Midbrain (tissue), 1 donor: ENCODE measurements around the gene UBE2D4.
"Not testable (repeated sequence)": the region's sequence is repeated elsewhere in the genome, so short reads cannot be mapped to it uniquely, and the experiment has no call there.

Experiments
- DNase-seq: peaks from one replicate; lab custom pipeline; 2025; lab: John Stamatoyannopoulos, UW

UBE2D4 gene

DNA sequence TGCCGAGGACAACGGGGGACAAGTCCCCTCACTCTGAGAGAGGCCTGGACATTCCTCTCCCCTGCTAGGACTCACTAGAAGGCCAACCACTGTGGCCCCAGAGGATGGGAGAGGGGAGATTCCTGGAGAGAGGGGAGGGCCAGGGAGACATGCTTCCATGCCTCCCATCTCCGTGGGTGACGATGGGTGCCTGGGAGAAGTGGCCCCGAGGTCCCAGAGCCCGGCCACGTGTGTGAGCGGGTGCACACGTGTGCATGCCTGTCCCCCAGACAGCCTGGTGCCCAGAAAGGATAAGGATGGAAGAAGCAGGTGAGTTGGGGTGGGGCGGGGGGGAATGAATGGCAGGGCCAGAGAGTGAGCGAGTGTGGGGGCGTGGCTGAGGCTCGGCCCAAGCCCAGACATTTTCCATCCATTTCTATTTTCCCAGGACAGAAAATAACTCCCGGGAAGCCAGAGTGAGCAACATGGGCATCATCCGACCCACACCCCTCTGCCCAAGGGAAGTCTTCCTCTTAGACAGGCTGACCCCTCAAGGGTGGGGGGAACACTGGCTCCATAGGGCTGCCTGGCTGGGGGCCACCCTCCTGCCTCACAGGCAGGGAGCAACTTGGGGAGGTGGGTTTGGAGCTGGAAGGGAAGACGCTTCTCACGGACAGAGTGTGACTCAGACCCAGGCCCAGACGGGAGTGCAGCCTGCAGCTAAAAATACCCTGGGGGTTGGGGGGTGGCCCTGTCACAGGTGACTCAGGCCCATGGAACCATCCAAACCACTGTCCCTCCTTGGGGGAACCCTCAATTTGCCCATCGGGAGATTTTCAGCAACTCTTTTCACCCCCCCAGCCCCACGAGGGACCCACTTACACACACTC lies 42.2 kb downstream of the UBE2D4 start:
- DNase-seq: not testable (repeated sequence)

DNA sequence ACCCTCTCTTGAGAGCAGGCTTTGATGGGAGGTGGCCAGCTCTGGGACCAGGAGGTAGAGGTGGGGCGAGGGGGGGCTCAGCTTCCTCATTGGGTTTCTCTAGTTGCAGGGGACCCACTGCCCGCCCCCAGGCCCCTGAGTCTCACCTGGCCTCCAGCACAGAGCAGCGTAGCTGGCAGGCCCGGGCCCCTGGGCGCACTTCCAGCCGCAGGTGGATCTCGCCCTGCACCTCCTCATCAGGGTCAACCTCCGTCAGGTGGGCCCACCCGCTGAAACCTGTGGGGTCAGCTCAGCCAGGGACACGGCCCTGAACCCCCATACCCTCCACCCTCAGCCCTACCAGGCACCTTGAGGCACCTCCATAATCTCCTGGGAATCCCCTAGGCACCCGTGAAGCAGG lies 43.4 kb downstream of the UBE2D4 start:
- DNase-seq: not testable (repeated sequence)

DNA sequence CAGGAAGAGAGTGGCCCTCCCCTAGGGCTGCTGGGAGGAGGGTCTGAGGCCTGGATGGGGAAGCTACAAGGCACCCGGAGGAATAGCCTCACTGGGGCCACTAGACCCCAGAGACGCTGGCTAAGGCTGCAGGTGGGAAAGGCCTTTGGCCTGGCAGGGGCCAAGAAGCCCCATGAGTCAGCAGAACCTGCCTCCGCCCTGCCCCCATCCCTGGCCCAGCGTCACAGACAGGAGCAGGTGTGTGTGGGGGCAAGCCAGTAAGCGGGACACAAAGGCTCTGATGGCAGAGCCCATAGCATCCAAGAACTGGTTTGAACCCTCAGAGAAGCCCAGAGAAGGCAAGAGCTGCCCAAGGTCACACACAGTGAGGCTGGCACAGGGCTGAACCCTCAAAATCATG lies 44.5 kb downstream of the UBE2D4 start:
- DNase-seq: not testable (repeated sequence)

DNA sequence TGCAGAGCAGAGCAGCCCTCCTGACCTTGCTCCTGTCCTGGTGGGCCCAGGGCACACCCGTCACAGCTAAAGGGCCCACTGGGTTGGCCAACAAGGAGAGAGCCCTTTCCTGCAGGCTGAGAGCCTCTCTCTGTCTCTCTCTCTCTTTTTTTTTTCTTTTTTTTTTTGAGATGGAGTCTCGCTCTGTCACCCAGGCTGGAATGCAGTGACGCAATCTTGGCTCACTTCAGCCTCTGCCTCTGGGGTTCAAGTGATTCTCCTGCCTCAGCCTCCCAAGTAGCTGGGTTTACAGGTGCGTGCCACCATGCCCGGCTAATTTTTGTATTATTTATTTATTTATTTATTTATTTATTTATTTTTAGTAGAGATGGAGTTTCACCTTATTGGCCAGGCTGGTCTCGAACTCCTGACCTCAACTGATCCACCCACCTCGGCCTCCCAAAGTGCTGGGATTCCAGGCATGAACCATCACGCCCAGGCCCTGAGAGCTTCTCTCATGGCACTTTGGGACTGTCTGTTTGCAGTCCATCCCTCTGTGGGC lies 47.9 kb downstream of the UBE2D4 start:
- not testable (repeated sequence) for DNase-seq

DNA sequence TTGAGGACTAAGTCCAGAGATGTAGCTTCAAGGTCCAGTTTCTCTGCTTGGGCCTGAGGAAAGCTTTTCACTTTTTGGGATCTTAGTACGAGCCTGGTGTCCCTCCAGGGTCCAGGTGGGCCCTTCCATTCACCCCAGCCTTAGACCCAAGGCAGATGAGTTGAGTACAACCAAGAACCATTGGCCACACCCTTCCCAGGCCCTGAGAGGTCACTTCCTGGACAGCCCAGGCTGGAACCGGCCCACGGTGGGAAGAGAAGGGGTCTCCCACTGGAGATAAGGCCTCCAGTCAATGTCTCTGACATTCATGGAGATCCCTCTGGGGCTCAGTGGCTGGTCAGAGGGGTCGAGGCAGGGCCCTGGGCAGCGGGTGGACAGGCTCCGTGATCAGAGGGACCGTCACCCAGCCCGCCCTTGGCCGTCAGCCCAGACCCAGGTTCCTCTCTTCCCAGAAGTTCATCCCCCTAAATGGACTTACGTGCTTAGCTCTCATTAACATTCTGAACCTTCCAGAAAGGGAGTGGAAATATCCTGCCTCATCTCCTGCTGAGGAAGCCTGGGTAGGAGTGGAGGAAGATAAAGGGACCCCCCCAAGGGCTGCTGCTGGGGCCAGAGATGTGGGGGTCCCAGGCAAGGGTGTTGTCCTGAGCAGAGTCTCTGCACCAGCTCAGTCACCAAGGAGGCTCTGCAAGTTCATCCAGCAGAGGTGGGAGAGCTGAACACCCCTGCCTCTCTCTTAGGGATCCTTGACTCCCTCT lies 48.7 kb downstream of the UBE2D4 start:
- DNase-seq: not testable (repeated sequence)

DNA sequence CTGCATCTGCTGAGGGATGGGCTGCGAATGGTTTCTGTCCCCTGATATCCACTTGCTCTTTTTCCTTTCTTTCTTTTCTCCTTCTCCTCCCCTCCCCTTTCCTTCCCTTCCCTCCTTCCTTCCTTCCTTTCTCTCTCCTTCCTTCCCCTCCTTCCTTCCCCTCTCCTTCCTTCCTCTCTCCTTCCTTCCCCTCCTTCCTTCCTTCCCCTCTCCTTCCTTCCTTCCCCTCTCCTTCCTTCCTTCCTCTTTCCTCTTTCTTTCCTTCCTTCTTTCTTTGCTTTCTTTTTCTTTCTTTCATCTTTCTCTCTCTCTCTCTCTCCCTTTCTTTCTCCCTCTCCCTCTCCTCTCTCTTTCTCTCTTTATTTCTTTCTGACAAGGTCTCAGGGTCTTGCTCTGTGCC lies 51.3 kb downstream of the UBE2D4 start:
- no peak for DNase-seq

DNA sequence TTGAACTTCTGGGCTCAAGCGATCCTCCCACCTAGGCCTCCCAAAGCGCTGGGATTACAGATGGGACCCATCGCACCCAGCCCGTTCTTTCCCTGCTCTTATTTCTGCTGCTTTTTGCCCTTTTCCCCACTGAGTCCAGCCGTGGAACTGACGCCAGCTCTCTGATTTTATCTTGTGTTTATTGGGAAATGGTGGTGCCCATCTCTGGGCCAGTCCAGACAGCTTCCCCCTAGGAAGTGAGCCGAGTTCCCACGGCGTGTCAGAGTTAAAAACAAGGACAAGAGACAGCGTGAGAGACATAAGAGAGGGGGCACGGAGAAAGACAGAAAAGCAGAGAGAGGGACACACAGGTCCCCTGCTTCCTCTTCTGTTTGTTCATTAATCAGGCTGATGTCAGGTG lies 51.9 kb downstream of the UBE2D4 start:
- not testable (repeated sequence) for DNase-seq

DNA sequence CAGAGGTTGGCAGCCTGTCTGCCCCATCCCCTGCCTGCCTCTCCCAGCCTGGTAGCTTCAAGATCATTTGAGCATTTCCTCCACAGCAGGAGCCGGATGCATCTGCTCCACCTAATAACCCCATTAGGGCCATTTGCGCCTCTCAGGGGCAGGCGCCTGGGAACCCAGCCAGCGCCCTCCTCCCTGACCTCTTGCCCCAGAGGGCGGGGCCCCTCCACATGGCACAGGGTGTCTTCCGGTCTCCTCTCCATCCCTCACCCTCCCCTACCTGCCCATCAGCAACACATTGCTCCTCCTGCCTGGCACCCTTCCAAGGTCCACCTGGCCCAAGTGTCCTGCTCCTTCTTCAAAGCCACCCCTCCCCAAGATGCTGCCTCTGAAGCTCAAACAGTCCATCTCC lies 56.6 kb downstream of the UBE2D4 start:
- not testable (repeated sequence) for DNase-seq

DNA sequence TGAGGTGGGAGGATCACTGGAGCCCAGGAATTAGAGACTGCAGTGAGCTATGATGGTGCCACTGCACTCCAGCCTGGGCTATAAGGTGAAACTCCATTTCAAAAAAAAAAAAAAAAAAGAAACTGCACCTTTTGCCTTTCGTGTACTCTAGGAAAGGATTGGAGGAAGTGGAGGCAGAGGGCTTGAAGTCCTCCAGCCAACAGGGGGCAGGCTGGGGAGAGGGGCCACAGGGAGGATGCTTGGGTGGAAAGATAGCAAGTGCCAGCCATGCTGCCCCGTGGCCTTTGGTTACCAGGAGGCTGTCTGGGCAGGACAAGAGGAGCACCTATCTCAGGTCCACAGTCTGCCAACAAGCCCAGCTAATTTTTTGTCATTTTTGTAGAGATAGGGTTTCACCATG lies 57.5 kb downstream of the UBE2D4 start:
- DNase-seq: not testable (repeated sequence)

DNA sequence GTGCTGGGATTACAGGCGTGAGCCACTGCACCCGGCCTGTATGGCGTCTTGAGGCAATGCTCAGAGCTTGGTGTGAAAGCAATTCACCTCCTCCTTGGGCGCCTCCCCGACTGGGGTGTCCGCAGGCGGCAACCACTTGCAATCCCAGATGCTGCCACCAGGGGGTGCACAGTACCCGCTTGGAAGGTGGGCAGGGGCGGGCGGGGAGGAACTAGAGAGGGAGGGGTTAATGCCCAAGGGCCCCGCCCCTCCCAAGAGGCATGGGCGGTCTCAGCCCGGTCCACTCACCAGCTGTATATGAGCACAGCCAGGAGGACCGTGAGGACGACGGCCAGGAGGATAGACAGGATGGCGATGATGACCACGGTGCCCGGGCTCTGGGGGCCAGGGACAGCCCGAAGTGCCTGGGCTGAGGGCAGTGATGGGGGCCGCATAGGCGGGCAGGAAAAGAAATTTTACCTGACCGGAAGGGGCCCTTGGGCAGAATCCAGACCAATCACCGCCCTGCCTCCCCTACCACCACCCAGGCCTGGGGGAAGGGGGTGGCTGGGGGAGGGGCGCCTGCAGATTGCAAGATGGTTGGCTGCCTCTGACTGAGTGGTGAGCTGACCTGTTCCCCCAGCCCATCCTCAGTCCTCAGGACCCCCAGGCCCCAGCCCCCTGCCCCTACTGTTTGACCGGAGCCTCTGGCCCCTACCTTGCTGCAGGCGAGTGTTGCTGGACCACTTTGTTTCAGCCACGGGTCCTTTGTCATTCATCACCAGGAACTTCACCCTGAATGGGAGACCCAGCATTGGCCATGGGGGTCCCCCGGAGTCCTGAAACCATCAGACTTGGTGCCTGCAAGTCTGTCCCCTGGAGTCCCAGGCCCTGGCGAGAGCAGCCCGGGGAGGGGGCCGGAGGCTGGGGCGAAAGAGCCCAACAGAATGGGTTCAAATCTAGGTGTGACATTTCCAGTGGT lies 59.9 kb downstream of the UBE2D4 start:
- DNase-seq: peak; percentile 44

DNA sequence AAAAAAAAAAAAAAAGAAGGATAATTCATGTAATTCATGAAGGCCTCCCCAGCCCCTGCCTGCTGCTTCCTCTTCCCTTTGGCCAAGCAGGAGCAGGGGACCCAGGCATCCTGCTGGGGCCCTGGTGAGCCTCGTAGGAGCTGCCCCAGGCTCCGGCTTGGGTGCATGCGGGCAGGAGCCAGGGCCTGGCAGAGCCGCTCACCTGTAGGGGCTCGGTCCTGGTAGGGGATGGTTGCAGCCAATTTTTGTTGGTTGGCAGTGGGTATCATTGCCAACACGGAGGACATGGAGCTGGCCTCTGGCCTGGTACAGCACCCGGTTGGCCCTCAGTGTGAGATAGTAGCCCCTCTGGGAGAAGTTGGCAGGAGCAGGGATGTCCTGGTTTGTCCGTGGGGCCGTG lies 61.2 kb downstream of the UBE2D4 start:
- DNase-seq: not testable (repeated sequence)

DNA sequence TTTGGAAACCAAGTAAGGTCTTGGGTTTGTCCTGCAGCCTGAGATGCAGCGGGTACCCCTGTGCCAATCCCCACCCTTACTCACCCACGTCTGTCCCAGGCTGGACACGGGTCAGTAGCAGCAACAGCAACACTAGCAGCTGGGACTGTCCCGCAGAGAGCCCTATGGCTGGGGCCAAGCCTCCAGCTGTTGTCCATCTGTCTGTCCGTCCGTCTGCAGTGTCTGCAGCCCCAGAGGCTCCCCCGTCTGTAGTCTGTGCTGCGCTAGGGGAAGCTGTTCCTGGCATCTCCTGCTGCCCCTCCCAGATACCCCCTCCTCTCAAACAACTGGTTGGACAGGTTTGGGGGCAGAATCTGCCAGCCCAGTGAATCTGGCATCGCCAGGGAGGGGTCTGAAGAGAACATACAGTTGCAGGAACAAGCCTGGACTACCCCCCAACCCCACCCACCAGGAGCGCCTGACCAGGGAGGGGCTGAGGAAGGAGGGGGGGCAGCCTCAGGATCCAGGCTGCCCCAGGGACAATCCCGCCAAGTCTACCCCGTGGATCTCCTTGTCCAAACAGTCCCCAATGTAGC lies 63.9 kb downstream of the UBE2D4 start:
- DNase-seq: not testable (repeated sequence)

DNA sequence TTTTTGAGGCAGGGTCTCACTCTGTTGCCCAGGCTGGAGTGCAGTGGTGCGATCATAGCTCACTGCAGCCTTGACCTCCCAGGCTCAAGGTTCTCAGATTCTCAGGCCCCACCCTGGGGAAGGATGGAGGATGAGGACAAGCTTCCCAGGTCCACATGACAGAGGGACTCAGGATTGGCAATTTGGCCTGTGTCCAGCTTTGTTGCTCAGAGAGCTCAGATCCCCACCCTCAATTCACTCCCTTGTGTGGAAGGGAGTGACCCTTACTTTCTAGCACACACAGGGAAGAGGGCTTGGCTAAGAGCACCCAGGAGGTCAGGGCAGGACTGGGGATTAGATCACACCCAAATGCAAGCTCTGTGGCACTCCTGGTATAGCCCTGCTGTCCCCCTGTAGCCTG lies 64.6 kb downstream of the UBE2D4 start:
- not testable (repeated sequence) for DNase-seq

DNA sequence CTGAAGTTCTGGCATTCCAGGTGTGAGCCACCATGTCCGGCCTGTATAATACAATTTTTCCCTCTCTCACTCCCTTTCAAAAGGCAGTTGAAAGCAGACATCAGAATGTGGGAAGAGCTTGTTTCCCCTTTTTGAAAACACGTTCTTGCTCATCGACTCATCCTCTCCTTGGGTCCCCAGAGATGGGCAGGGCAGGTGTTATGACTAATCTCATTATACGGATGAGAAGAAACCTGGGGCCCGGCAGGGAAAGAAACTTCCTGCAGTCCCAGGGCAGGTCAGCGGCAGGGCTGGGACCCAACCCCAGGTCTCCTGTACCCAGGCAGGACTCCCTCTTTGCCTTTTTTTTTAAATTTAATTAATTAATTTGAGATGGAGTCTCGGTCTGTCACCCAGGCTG lies 66.7 kb downstream of the UBE2D4 start:
- not testable (repeated sequence) for DNase-seq

DNA sequence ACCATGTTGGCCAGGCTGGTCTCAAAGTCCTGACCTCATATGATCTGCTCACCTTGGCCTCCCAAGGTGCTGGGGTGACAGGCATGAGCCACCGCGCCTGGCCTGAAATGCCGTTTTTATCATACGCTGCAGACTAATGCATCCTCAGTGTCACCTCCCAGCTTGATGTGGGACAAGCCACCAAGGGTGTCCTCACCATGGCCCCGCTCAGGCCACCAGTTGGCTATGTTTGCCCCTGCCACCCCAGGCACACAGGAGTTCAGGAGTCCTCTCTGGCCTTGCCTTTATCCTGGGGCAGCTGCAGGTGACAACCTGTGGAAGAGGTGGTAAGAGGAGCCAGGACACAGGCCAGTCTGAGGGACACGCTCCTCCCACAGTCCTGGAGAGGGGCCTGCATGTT lies 68.4 kb downstream of the UBE2D4 start:
- DNase-seq: not testable (repeated sequence)

DNA sequence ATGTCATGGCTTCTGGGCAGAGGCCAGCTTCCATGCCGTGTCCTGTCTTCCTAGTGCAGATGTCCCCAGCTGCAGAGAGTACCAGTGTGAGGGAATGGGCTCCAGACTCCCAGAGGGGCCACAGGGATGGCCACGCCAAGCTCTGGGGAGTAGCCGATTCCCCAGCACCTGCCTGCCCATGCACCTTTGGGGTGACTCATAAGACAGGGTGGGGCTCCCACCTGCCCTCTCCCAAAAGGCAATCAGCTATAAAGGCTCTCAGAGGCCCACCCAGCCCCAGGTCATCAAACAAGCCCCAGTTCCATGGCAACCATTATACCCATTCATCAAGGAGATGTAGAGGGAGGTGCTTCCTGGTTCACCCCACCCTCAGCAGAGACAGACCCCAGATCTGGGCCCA lies 71.3 kb downstream of the UBE2D4 start, which contains the start of gene SPDYE1:
Gene SPDYE1 (plus strand): TSS at position 366 of the 400 bp plus-strand sequence. CDS start 2,053 bp downstream, outside the sequence.
- not testable (repeated sequence) for DNase-seq
